Osteoblast (primary cell): Measurements from ENCODE around the gene ZC3H6. TPM values are rescaled to one million over a fixed set of nuclear protein-coding genes. Genes with fewer than 3 reads are reported as not detected.

Experiments
- DNase-seq: peaks from one replicate; pipeline ENCODE4 v3.0.0; 2011; ENCODE audit warnings: low spot score, mixed read lengths; ENCODE audit not compliant: insufficient read length; ENCODE audit errors: missing footprints
- H2AFZ ChIP-seq: 2 replicates; pipeline ENCODE4 v1.6.0; 2011; ENCODE audit warnings: mild to moderate bottlenecking, low read length
- H3K27ac ChIP-seq: 2 replicates; pipeline ENCODE4 v1.5.1; 2011; ENCODE audit warnings: mild to moderate bottlenecking, low read depth, low read length, moderate library complexity
- H3K27me3 ChIP-seq: 2 replicates; pipeline ENCODE4 v1.6.0; 2012; ENCODE audit warnings: mild to moderate bottlenecking, control low read depth, inconsistent platforms, low read length, moderate library complexity; ENCODE audit not compliant: insufficient read depth
- H3K36me3 ChIP-seq: 2 replicates; pipeline ENCODE4 v1.5.1; 2011; ENCODE audit warnings: mild to moderate bottlenecking, low read length, control low read depth, moderate library complexity; ENCODE audit not compliant: insufficient read depth
- H3K4me1 ChIP-seq: 2 replicates; pipeline ENCODE4 v1.5.1; 2011; ENCODE audit warnings: mild to moderate bottlenecking, low read length, control low read depth, moderate library complexity; ENCODE audit not compliant: insufficient read depth
- H3K4me2 ChIP-seq: 2 replicates; pipeline ENCODE4 v1.6.0; 2011; ENCODE audit warnings: mild to moderate bottlenecking, low read length; ENCODE audit not compliant: insufficient read depth
- H3K4me3 ChIP-seq: fragments of 200-600 bp; sonication (generic); 3 replicates; pipeline ENCODE4 v1.5.1; 2012; ENCODE audit warnings: mild to moderate bottlenecking, low read length, inconsistent platforms; ENCODE audit not compliant: insufficient read depth
- H3K79me2 ChIP-seq: 2 replicates; pipeline ENCODE4 v1.6.0; 2012; ENCODE audit warnings: mild to moderate bottlenecking, low read length, control low read depth, inconsistent platforms; ENCODE audit not compliant: insufficient read depth
- H3K9me3 ChIP-seq: 2 replicates; pipeline ENCODE4 v1.5.1; 2011; ENCODE audit warnings: low read depth, low read length, control low read depth
- H4K20me1 ChIP-seq: 2 replicates; pipeline ENCODE4 v1.6.0; 2012; ENCODE audit warnings: mild to moderate bottlenecking, low read length, control low read depth; ENCODE audit not compliant: insufficient read depth
- CTCF ChIP-seq: IDR thresholded peaks from 2 replicates; pipeline ENCODE4 v1.5.1; 2011; ENCODE audit warnings: mild to moderate bottlenecking, low read depth, low read length, moderate library complexity; ENCODE audit errors: extremely low read depth
- total RNA-seq: library from RNA; depleted of rRNA; stranded (reverse); fragments of >200 nt; gene quantifications from 2 replicates; pipeline ENCODE4 v1.2.3, GENCODE V29; 2012

The ZC3H6 gene
- total RNA-seq, 1 donor: 4.3 TPM

- Histone ChIP-seq H3K79me2 (no peaks in the 10 kb centered on the region), H3K27me3 (no peaks in the 10 kb centered on the region), H3K4me2 (no peak overlapping the region), H2AFZ (no peak overlapping the region), H3K9me3 (no peaks in the 10 kb centered on the region), H3K4me1 (peaks cover 16% of the 10 kb centered on the region), H4K20me1 (no peaks in the 10 kb centered on the region), H3K27ac (no peak overlapping the region), H3K4me3 (no peak overlapping the region), H3K36me3 (peaks cover 6% of the 10 kb centered on the region)
- no peak for DNase-seq
- TF ChIP-seq CTCF: no peak
Observed at GRCh38 chr2:112322919-112323318, 47.5 kb downstream of the ZC3H6 start.

DNA sequence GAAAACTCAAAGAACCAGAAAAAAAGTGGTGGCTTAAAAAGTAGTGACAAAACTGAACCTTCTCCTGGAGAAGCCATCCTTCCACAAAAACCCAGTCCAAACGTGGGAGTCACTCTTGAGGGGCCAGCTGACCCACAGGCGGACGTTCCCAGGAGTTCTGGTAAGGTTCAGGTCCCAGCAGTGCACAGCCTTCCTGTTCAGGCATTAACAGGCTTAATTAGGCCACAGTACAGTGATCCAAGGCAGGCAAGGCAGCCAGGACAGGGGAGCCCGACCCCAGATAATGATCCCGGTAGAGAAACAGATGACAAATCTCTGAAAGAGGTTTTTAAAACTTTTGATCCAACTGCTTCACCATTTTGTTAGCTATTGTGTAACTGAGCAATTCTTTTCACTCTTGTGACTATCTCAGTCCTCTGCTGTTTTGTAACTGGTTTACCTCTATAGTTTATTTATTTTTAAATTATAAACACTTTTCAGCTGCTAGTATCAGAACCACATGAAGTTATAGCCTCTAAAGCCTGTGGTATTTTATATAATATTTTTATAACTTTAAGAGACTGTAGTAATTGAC, 56.8 kb downstream of the ZC3H6 start:
- no peak overlapping the region for H2AFZ ChIP-seq
- H3K79me2 ChIP-seq: no peaks in the 10 kb centered on the region
- no peak for TF ChIP-seq CTCF
- peaks cover 10% of the 10 kb centered on the region for H3K36me3 ChIP-seq
- DNase-seq: no peak
- H3K4me1 ChIP-seq: no peaks in the 10 kb centered on the region
- H3K4me3 ChIP-seq: no peak overlapping the region
- H3K27ac ChIP-seq: no peak overlapping the region
- H4K20me1 ChIP-seq: no peaks in the 10 kb centered on the region
- no peaks in the 10 kb centered on the region for H3K27me3 ChIP-seq
- no peak overlapping the region for H3K4me2 ChIP-seq
- H3K9me3 ChIP-seq: no peaks in the 10 kb centered on the region

DNA sequence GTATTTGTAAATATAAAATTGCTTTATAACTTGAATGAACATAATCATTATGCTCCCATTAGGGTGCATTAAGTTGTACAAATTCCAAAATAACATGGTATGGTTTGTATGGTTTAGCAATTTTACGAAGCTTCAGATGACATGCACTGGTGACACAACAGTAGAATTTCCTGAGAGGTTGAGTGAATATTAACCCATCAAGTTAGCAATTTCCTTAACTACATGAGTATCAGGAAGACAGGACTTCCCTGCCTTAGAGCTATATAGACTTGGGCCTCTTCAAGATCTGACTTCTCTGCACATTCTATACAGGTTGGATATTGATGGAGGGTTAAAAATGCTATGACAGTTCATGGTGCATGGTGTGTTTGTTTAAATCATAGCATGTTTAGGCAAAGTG, 60.2 kb downstream of the ZC3H6 start:
- no peaks in the 10 kb centered on the region for H4K20me1 ChIP-seq
- H3K4me1 ChIP-seq: no peaks in the 10 kb centered on the region
- TF ChIP-seq CTCF: no peak
- H3K4me3 ChIP-seq: no peak overlapping the region
- H3K9me3 ChIP-seq: no peaks in the 10 kb centered on the region
- H3K27ac ChIP-seq: no peak overlapping the region
- H3K36me3 ChIP-seq: peaks cover 10% of the 10 kb centered on the region
- no peaks in the 10 kb centered on the region for H3K79me2 ChIP-seq
- DNase-seq: no peak
- no peak overlapping the region for H3K4me2 ChIP-seq
- H2AFZ ChIP-seq: no peak overlapping the region
- H3K27me3 ChIP-seq: no peaks in the 10 kb centered on the region

GRCh38 chr2:112339986-112340385, 64.6 kb downstream of the ZC3H6 start:
- no peaks in the 10 kb centered on the region for H3K79me2 ChIP-seq
- no peaks in the 10 kb centered on the region for H3K36me3 ChIP-seq
- H3K4me2 ChIP-seq: no peak overlapping the region
- no peaks in the 10 kb centered on the region for H3K9me3 ChIP-seq
- no peaks in the 10 kb centered on the region for H4K20me1 ChIP-seq
- H3K4me3 ChIP-seq: no peak overlapping the region
- H2AFZ ChIP-seq: no peak overlapping the region
- no peak overlapping the region for H3K27ac ChIP-seq
- no peak for TF ChIP-seq CTCF
- no peaks in the 10 kb centered on the region for H3K4me1 ChIP-seq
- no peak for DNase-seq
- H3K27me3 ChIP-seq: no peaks in the 10 kb centered on the region
